ENCODE results near the gene MRAS. TPM values are rescaled to one million over a fixed set of nuclear protein-coding genes. Genes with fewer than 3 reads are reported as not detected.

The MRAS gene
- total RNA-seq, 1 experiment from 2014 or later = 2.4 TPM

DNA sequence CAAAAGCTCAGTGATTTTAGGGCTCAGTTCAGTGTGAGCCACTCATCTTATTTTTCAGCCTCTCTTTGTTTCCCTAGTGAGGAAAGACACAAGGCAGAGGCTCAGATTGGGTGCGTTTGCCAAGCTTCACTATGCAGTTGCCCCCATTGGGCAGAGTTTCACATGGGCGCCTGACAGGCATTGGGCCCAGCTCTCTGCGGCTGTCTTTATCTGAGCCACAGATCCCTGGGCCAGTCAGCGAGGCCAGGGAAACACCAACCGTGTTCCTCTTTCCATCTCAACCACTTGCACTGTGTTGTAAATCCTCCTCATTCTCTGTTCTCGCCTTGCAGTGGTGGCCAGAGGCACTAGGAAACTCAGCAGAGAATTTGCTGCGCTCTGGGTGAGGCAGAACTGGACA, 96.9 kb downstream of the MRAS start:
- Histone ChIP-seq H3K27ac (no peak overlapping the region), H3K36me3 (ENCODE audit: low read depth) (no peaks in the 10 kb centered on the region), H3K27me3 (ENCODE audit: insufficient read depth, low read depth) (no peaks in the 10 kb centered on the region), H3K9me3 (ENCODE audit: insufficient read depth, low read depth) (no peaks in the 10 kb centered on the region), H3K4me1 (replicated peaks; ENCODE audit: insufficient read depth) (no peaks in the 10 kb centered on the region), H3F3A (ENCODE audit: insufficient read depth, low read depth) (no peaks in the 10 kb centered on the region), H3K4me3 (no peak overlapping the region), H3K4me2 (no peak overlapping the region), H2AFZ (no peak overlapping the region), H3K9me2 (ENCODE audit: insufficient read depth) (no peaks in the 10 kb centered on the region), H3K79me2 (ENCODE audit: low read depth) (no peaks in the 10 kb centered on the region), H4K20me1 (ENCODE audit: insufficient read depth) (no peaks in the 10 kb centered on the region)
- no TSS peak for BruUV-seq (replicated peaks)
- DNase-seq = no peak
- intact Hi-C loops (cut with micrococcal nuclease; ENCODE audit: unreplicated experiment) = no loop called here
- ChIA-PET CTCF (no interaction called here), POLR2A (ENCODE audit: unreplicated experiment) (no interaction called here)
- TF ChIP-seq, protein P1, sequence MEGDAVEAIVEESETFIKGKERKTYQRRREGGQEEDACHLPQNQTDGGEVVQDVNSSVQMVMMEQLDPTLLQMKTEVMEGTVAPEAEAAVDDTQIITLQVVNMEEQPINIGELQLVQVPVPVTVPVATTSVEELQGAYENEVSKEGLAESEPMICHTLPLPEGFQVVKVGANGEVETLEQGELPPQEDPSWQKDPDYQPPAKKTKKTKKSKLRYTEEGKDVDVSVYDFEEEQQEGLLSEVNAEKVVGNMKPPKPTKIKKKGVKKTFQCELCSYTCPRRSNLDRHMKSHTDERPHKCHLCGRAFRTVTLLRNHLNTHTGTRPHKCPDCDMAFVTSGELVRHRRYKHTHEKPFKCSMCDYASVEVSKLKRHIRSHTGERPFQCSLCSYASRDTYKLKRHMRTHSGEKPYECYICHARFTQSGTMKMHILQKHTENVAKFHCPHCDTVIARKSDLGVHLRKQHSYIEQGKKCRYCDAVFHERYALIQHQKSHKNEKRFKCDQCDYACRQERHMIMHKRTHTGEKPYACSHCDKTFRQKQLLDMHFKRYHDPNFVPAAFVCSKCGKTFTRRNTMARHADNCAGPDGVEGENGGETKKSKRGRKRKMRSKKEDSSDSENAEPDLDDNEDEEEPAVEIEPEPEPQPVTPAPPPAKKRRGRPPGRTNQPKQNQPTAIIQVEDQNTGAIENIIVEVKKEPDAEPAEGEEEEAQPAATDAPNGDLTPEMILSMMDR (conservative IDR thresholded peaks at IDR 0.05) = no peak
- no peak for TF ChIP-seq EZH2 (IDR thresholded peaks at IDR 0.05; ENCODE audit: low read depth)

- no peak for DNase-seq
- Histone ChIP-seq H3K36me3 (ENCODE audit: low read depth) (no peaks in the 10 kb centered on the region), H3K9me3 (ENCODE audit: insufficient read depth, low read depth) (no peaks in the 10 kb centered on the region), H3K4me1 (replicated peaks; ENCODE audit: insufficient read depth) (no peaks in the 10 kb centered on the region), H3K4me2 (no peak overlapping the region), H3K27me3 (ENCODE audit: insufficient read depth, low read depth) (no peaks in the 10 kb centered on the region), H3F3A (ENCODE audit: insufficient read depth, low read depth) (no peaks in the 10 kb centered on the region), H4K20me1 (ENCODE audit: insufficient read depth) (no peaks in the 10 kb centered on the region), H3K9me2 (ENCODE audit: insufficient read depth) (no peaks in the 10 kb centered on the region), H3K4me3 (no peak overlapping the region), H2AFZ (no peak overlapping the region), H3K27ac (no peak overlapping the region), H3K79me2 (ENCODE audit: low read depth) (no peaks in the 10 kb centered on the region)
- intact Hi-C loops (cut with micrococcal nuclease; ENCODE audit: unreplicated experiment) = no loop called here
- CTCF ChIA-PET = no interaction called here
- no peak for TF ChIP-seq EZH2 (IDR thresholded peaks at IDR 0.05; ENCODE audit: low read depth)
- TF ChIP-seq, protein P1 (conservative IDR thresholded peaks at IDR 0.05) = no peak
- POLR2A ChIA-PET (ENCODE audit: unreplicated experiment) = no interaction called here
- no TSS peak for BruUV-seq (replicated peaks)
Measured at GRCh38 chr3:138445654-138446053, 97.3 kb downstream of the MRAS start.

DNA sequence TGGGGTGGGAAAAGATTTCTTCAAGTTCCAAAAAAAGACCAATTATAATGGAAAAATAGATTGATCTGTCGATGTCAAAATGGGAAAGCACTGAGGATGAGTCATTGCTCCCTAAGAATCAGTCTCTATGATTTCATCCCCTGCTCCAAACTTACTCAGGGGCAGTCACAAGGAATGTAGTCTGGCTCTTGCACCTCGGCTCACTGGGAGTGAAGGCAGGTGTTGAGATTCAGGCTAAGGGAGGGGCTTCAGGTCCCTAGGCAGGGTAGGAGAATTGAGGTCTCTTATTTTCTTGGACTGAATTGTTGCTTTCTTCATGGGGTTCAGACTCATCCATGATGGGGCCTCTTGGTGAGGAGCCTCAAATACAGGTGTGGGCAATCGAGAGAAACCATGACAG, 100.3 kb downstream of the MRAS start:
- Histone ChIP-seq H3K4me1 (replicated peaks; ENCODE audit: insufficient read depth) (no peaks in the 10 kb centered on the region), H2AFZ (no peak overlapping the region), H4K20me1 (ENCODE audit: insufficient read depth) (no peaks in the 10 kb centered on the region), H3K4me2 (no peak overlapping the region), H3K36me3 (ENCODE audit: low read depth) (no peaks in the 10 kb centered on the region), H3K9me2 (ENCODE audit: insufficient read depth) (no peaks in the 10 kb centered on the region), H3K4me3 (no peak overlapping the region), H3K9me3 (ENCODE audit: insufficient read depth, low read depth) (no peaks in the 10 kb centered on the region), H3F3A (ENCODE audit: insufficient read depth, low read depth) (no peaks in the 10 kb centered on the region), H3K27me3 (ENCODE audit: insufficient read depth, low read depth) (no peaks in the 10 kb centered on the region), H3K79me2 (ENCODE audit: low read depth) (no peaks in the 10 kb centered on the region), H3K27ac (no peak overlapping the region)
- POLR2A ChIA-PET (ENCODE audit: unreplicated experiment) = no interaction called here
- intact Hi-C loops (cut with micrococcal nuclease; ENCODE audit: unreplicated experiment) = no loop called here
- DNase-seq = no peak
- BruUV-seq (replicated peaks) = no TSS peak
- TF ChIP-seq EZH2 (IDR thresholded peaks at IDR 0.05; ENCODE audit: low read depth) = no peak
- TF ChIP-seq, protein P1 (conservative IDR thresholded peaks at IDR 0.05) = no peak
- CTCF ChIA-PET = interaction anchor here (0.7 kb wide), 1 partner anchor 122 kb away, joined by 4 read pairs; no protein-coding TSS in a partner anchor
